Endodermal cell (in vitro differentiated cells): ENCODE results near the gene BCL2. TPM values are rescaled to one million over a fixed set of nuclear protein-coding genes. Genes with fewer than 3 reads are reported as not detected.

ENCODE experiments used
- DNase-seq: peaks from one replicate; pipeline ENCODE4 v3.0.0-alpha.2; 2017
- H3K27ac ChIP-seq: 2 replicates; pipeline ENCODE4 v1.5.1; 2013; ENCODE audit warnings: mild to moderate bottlenecking, low read depth, low read length, moderate library complexity
- H3K27me3 ChIP-seq: 2 replicates; pipeline ENCODE4 v1.6.1; 2013; ENCODE audit warnings: mild to moderate bottlenecking, low read length, moderate library complexity; ENCODE audit not compliant: insufficient read depth, control insufficient read depth, poor library complexity, severe bottlenecking
- H3K36me3 ChIP-seq: 2 replicates; pipeline ENCODE4 v1.7.0; 2013; ENCODE audit warnings: mild to moderate bottlenecking, low read length, moderate library complexity; ENCODE audit not compliant: control insufficient read depth, insufficient read depth
- H3K4me1 ChIP-seq: one replicate; pipeline ENCODE4 v1.7.0; 2013; ENCODE audit warnings: low read length; ENCODE audit not compliant: control insufficient read depth, insufficient read depth
- H3K4me3 ChIP-seq: 2 replicates; pipeline ENCODE4 v1.5.1; 2013; ENCODE audit warnings: mild to moderate bottlenecking, low read length, moderate library complexity
- H3K9ac ChIP-seq: 2 replicates; pipeline ENCODE4 v1.6.1; 2013; ENCODE audit warnings: mild to moderate bottlenecking, low read length, moderate library complexity; ENCODE audit not compliant: poor library complexity, severe bottlenecking; ENCODE audit errors: extremely low read depth
- H3K9me3 ChIP-seq: 2 replicates; pipeline ENCODE4 v1.6.1; 2013; ENCODE audit warnings: mild to moderate bottlenecking, low read length, moderate library complexity; ENCODE audit not compliant: control insufficient read depth
- H3K27ac Mint-ChIP-seq: 2 replicates; pipeline ENCODE4 v1.8.0; 2020; ENCODE audit warnings: mixed read lengths
- H3K27me3 Mint-ChIP-seq: 2 replicates; pipeline ENCODE4 v1.8.0; 2021; ENCODE audit warnings: mild to moderate bottlenecking, mixed read lengths; ENCODE audit not compliant: insufficient read depth
- H3K36me3 Mint-ChIP-seq: 2 replicates; pipeline ENCODE4 v1.8.0; 2020; ENCODE audit warnings: low read depth, mixed read lengths
- H3K4me1 Mint-ChIP-seq: 2 replicates; pipeline ENCODE4 v1.8.0; 2020; ENCODE audit warnings: mixed read lengths
- H3K4me3 Mint-ChIP-seq: 2 replicates; pipeline ENCODE4 v1.8.0; 2020; ENCODE audit warnings: mild to moderate bottlenecking, moderate library complexity, mixed read lengths
- H3K9me3 Mint-ChIP-seq: 2 replicates; pipeline ENCODE4 v1.8.0; 2020; ENCODE audit warnings: mild to moderate bottlenecking, mixed read lengths
- CTCF ChIP-seq: fragments of 200-600 bp; sonication (generic); conservative IDR thresholded peaks from 2 replicates; pipeline ENCODE4 v1.5.0; 2021; ENCODE audit warnings: antibody characterized with exemption, mild to moderate bottlenecking
- WGBS, 2 experiments: methylation state at CpG; one replicate each; pipeline versions ENCODE4 v1.1.5 to v1.1.7; 2013; ENCODE audit warnings: missing lambda C conversion rate in 2 of 2, mixed read lengths in 1 of 2; ENCODE audit not compliant: insufficient coverage in 1 of 2, insufficient read length in 1 of 2; 5-methylcytosine and 5-hydroxymethylcytosine counted together
- total RNA-seq, 2 donors: library from RNA; stranded (reverse); fragmentation: NEBNext Ultra II Directional in 1 of 2; extraction: Animal tissue kit (Norgen Biotek cat#: 25700) in 1 of 2; gene quantifications; 2 replicates in 1 of 2; 3 replicates in 1 of 2; pipeline ENCODE4 v1.2.1, GENCODE V29; 2021

Gene BCL2
- total RNA-seq, 2 donors from 2014 or later = 1.4 to 2.3 TPM

- H3K27me3 Mint-ChIP-seq = no peaks in the 10 kb centered on the region
- Histone ChIP-seq H3K27ac (no peak overlapping the region), H3K4me1 (no peaks in the 10 kb centered on the region), H3K9ac (no peak overlapping the region), H3K4me3 (no peak overlapping the region), H3K27me3 (no peaks in the 10 kb centered on the region), H3K36me3 (no peaks in the 10 kb centered on the region), H3K9me3 (no peaks in the 10 kb centered on the region)
- WGBS, 2 experiments = 92 to 93% methylated on average over 3 of the region's 3 CpGs
- no peak overlapping the region for H3K27ac Mint-ChIP-seq
- DNase-seq = no peak
- H3K36me3 Mint-ChIP-seq = no peaks in the 10 kb centered on the region
- no peak for TF ChIP-seq CTCF
- no peak overlapping the region for H3K4me3 Mint-ChIP-seq
- no peaks in the 10 kb centered on the region for H3K9me3 Mint-ChIP-seq
- peaks cover 11% of the 10 kb centered on the region for H3K4me1 Mint-ChIP-seq
Observed at GRCh38 chr18:63234841-63235240, 84.7 kb downstream of the BCL2 start.

- Mint-ChIP-seq H3K27ac (no peak overlapping the region), H3K4me1 (peaks cover 11% of the 10 kb centered on the region), H3K27me3 (no peaks in the 10 kb centered on the region), H3K9me3 (no peaks in the 10 kb centered on the region), H3K4me3 (no peak overlapping the region), H3K36me3 (no peaks in the 10 kb centered on the region)
- Histone ChIP-seq H3K9me3 (no peaks in the 10 kb centered on the region), H3K27me3 (no peaks in the 10 kb centered on the region), H3K36me3 (no peaks in the 10 kb centered on the region), H3K9ac (no peak overlapping the region), H3K27ac (no peak overlapping the region), H3K4me1 (no peaks in the 10 kb centered on the region), H3K4me3 (no peak overlapping the region)
- no peak for DNase-seq
- no peak for TF ChIP-seq CTCF
- WGBS, 2 experiments = 92 to 94% methylated on average over 2 to 4 of the region's 5 CpGs
Observed at GRCh38 chr18:63234432-63234831, 85.1 kb downstream of the BCL2 start.

- Mint-ChIP-seq H3K4me1 (peaks cover 7% of the 10 kb centered on the region), H3K9me3 (no peaks in the 10 kb centered on the region), H3K27me3 (no peaks in the 10 kb centered on the region), H3K4me3 (no peak overlapping the region), H3K27ac (no peak overlapping the region), H3K36me3 (no peaks in the 10 kb centered on the region)
- Histone ChIP-seq H3K4me3 (no peak overlapping the region), H3K4me1 (no peaks in the 10 kb centered on the region), H3K9ac (no peak overlapping the region), H3K9me3 (no peaks in the 10 kb centered on the region), H3K36me3 (no peaks in the 10 kb centered on the region), H3K27me3 (no peaks in the 10 kb centered on the region), H3K27ac (no peak overlapping the region)
- DNase-seq = no peak
- 92 to 100% methylated on average over 4 to 9 of the region's 9 CpGs for WGBS, 2 experiments
- TF ChIP-seq CTCF = no peak
Observed at GRCh38 chr18:63233334-63233733, 86.2 kb downstream of the BCL2 start.
